Germinal center (tissue), 1 donor: ENCODE data around the gene TMPRSS2.

ENCODE experiments used
- DNase-seq: peaks from one replicate; pipeline ENCODE4 v3.0.0; 2012; ENCODE audit warnings: mixed read lengths, low spot score

TMPRSS2 gene

DNA sequence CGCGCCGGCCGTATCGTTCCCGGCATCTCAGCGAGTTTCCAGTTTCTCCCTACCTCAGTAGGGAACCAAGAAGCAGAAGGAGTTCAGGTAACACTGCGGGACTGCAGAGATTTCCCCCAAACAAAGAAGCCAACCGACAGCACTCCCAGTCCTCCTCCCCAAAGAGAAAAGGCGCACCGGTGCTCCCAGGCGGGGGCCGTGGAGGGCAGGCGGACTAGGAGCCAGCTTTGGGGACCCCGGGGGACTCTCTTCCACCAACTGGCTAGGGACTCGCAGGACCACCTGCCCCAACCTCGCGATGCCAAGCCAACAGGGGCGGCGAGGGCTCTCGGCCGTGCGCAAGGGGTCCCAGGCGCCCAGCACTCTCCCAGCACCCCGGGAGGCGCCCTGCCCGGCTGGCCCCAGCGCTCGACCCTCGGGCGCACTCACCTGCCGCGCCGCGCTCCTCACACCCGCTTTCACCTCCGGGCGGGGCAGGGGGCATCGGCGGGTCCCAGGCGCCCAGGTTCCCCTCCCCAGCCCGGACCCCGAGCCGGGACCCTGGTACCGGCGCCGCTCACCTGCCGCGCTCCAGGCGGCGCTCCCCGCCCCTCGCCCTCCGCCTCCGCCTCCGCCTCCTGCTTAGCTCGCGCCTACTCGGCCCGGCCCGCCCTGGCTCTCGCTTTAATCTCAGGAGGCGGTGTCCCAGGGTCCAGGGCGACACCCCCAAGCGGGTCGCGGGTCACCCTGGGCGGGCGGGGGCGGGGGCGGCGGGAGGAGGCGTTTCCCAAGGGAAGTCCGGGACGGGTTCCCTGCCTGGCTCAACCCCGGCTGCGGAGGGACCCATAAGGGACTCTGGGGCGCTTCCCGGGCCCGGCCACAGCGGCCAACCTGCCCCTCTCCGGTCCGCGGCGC, at the start of gene TMPRSS2:
TSS of gene TMPRSS2 (minus strand) at position 638 of the 894 bp plus-strand sequence. CDS start 10,025 bp downstream, outside the sequence.
- DNase-seq = no peak

GRCh38 chr21:41555057-41555456, 47.1 kb upstream of the TMPRSS2 start:
- no peak for DNase-seq

DNA sequence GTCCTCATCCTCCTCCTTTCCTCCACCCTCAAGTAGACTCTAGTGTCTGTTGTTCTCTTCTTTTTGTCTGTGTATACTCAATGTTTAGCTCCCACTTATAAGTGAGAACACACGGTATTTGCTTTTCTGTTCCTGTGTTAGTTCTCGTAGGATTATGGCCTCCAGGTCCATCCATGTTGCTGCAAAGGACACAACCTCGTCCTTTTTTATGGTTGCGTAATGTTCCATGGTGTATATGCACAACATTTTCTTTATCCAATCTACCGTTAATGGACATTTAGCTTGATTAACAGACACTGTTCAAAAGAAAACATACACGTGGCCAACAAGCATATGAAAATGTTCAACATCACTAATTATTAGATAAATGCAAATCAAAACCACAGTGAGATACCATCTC, 44.3 kb upstream of the TMPRSS2 start:
- no peak for DNase-seq

GRCh38 chr21:41548781-41549180, 40.8 kb upstream of the TMPRSS2 start:
- no peak for DNase-seq

- DNase-seq = no peak
These were observed 39.2 kb upstream of the TMPRSS2 start for GRCh38 chr21:41547111-41547510.

- no peak for DNase-seq
These were observed 37.8 kb upstream of the TMPRSS2 start for GRCh38 chr21:41545500-41546359.

DNA sequence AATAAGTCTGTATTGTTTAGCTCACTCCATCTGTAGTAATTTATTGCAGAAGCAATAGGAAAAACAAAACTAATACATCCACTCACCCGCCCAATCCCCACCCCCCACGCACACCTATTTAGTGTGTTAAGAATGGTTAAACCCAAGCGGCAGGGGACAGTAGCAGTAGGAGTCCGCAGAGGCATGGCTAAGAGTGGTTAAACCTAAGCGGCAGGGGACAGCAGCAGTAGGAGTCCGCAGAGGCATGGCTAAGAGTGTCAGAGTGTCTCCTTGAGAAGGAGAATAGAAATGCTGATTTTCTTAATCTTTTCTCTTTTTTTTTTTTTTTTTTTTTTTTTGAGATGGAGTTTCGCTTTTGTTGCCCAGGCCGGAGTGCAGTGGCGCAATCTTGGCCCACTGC, 34.8 kb upstream of the TMPRSS2 start:
- DNase-seq = no peak

- DNase-seq = no peak
These were observed 29.4 kb upstream of the TMPRSS2 start for GRCh38 chr21:41537356-41537755.

DNA sequence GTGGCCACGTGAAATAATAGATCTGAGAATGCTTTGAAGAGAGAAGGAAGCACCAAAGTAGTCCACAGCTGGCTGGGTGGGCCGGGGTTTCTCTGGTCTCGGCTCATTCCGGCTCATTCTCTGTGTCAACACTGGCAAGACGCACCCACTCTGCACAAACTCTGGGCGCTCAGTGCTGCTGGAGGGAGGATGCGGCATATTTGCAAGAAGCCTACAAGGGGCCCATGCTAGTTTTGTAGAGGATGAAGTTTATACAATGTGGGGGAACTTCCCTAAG, 28.8 kb upstream of the TMPRSS2 start:
- no peak for DNase-seq

GRCh38 chr21:41536076-41536826, 28.3 kb upstream of the TMPRSS2 start:
- DNase-seq = no peak

- DNase-seq = no peak
These were observed 22.4 kb upstream of the TMPRSS2 start for GRCh38 chr21:41530366-41530765.

GRCh38 chr21:41529769-41530168, 21.8 kb upstream of the TMPRSS2 start:
- no peak for DNase-seq

DNA sequence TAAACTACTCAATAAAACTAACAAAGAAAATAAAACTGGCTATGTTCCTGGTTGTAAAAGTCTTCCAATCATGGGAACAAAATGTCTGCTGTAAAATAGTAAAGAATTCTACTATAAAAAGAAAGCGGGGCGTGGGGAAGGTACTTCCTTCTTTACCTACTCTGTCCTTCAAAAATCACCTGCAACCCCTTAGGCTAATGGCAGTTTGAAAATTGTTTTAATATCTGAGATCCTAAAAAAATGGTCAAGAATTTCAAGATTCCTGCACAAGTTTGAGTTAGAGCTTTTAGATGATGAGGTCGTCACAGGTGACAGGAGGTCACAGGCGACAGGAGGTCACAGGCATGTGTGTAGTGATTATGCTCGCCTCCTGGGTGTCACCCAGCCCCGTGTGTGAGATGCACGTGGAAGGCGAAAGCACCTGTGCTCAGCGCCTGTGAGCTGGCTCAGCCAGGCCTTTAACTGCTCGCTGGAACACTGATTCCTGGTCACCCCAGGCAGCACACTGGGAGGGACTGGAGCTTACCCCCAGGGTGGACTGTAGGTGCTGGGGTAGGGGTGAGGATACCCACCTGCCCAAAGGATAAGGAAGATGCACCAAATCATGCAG, 18.6 kb upstream of the TMPRSS2 start:
- DNase-seq = no peak

- no peak for DNase-seq
These were observed 15.2 kb upstream of the TMPRSS2 start for GRCh38 chr21:41523175-41523574.

- no peak for DNase-seq
These were observed 13.6 kb upstream of the TMPRSS2 start for GRCh38 chr21:41521489-41522027.

- DNase-seq = no peak
These were observed 12.8 kb upstream of the TMPRSS2 start for GRCh38 chr21:41520560-41521442.

DNA sequence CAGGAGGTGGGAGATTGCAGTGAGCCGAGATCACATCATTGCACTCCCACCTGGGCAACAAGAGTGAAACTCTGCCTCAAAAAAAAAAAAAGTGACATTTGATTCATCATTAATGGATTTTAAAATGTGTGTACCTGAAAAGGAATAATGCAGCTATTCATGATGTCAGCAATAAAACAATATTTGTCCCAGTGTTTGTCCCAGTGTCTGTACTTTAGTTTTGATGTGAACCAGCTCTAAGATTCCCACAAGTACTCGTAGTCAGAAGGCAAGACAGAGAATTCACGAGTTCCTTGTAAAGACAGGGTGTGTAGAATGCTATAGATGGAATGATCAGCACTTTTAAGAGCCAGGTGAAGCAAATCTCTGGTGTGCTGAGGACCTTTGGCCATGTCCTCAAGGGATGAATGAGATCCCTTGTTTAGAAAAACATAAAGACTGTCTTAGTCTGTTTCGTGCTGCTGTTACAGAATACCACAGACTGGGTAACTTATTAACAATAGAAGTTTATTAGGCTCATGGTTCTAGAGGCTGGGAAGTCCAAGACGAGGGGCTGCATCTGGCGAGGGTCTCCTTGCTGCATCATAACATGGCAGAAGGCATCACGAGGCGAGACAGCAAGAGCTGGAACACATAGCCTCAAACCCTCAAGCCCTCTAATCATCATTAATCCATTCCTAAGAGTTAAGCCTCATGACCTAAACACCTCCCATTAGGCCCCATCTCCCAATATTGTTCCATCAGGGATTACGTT, 12.0 kb upstream of the TMPRSS2 start:
- no peak for DNase-seq

DNA sequence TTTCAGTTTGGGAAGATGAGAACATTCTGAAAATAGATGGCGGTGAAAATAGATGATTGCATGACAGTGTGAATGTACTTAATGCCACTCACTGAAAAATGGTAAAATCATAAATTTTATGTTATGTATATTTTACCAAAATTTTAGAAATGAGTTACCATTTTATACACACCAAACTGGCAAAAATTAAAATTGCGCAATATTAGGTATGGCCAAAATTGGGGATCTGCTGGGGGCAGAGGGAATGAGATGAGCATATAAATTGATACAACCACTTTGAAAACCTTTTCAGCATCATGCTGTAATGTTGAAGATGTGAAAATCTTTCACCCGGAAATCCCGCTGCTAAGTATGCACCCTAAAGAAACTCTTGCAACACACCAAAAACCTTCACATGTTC, 10.8 kb upstream of the TMPRSS2 start:
- DNase-seq = no peak

DNA sequence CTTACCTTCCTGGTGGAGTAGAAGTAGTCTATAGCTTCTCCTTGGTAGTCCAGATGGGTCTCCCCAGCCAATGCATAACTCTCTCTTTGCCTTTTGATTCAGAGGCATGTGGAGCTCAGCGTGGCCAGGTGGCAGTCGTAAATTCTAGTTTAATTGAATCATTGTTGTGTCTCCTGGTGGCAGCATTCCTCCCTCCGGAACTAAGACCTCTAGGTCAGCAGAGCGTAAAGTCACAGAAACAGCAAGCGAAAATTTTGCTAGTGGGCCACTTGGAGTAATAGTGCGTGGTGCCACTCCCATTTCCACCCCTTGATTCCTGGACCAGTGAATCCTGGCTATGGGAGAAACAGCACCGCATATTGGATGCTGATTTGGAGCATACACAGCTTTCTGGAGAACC, 3.9 kb upstream of the TMPRSS2 start:
- no peak for DNase-seq

- DNase-seq = no peak
These were observed 2.5 kb upstream of the TMPRSS2 start for GRCh38 chr21:41510500-41510899.
